A549 (cell line): ENCODE measurements around the gene ADD1. TPM values are rescaled to one million over a fixed set of nuclear protein-coding genes. Genes with fewer than 3 reads are reported as not detected.

ENCODE experiments used
- ATAC-seq, 2 experiments: fragments of 200-7000 bp in 1 of 2; fragments of >200 bp in 1 of 2; cut with Nextera tagmentation in 1 of 2; cut with Tn5 transposase in 1 of 2; 3 replicates each; pipeline versions ENCODE4 v1.8.0 to v1.9.1; 2018 to 2020; ENCODE audit warnings: mild to moderate bottlenecking in 1 of 2, moderate library complexity in 1 of 2
- CTCF ChIA-PET: fragments of 300-600 bp; sonication (Branson Sonifier 250); formaldehyde crosslinking; extraction: SDS; loops from one replicate; lab custom pipeline; 2021; ENCODE audit warnings: antibody characterized with exemption, inconsistent platforms; lab: Yijun Ruan, JAX
- POLR2A ChIA-PET: fragments of 350-600 bp; formaldehyde crosslinking; extraction: SDS; loops from one replicate; lab custom pipeline; 2021; ENCODE audit warnings: antibody characterized with exemption, inconsistent platforms; lab: Yijun Ruan, JAX
- DNase-seq, 2 experiments: peaks; one replicate each; pipeline versions ENCODE4 v3.0.0 to v3.0.0-alpha.2; 2011 to 2016; ENCODE audit warnings: low read depth in 1 of 2, low spot score in 1 of 2
- FAIRE-seq: peaks from 2 replicates; lab custom pipeline; 2011; peaks lifted over from hg19 to GRCh38; lab: Jason Lieb, UNC
- H3K27ac ChIP-seq, 2 experiments: fragments of >200 bp; sonication (Bioruptor Twin); formaldehyde crosslinking; 3 replicates each; pipeline ENCODE4 v1.5.1; 2016 to 2017
- H3K4me1 ChIP-seq: fragments of >200 bp; sonication (Bioruptor Twin); formaldehyde crosslinking; 3 replicates; pipeline ENCODE4 v1.6.1; 2016
- H3K4me2 ChIP-seq: fragments of >200 bp; sonication (Bioruptor Twin); formaldehyde crosslinking; 3 replicates; pipeline ENCODE4 v1.6.1; 2016
- H3K4me3 ChIP-seq: fragments of >200 bp; sonication (Bioruptor Twin); formaldehyde crosslinking; 3 replicates; pipeline ENCODE4 v1.5.1; 2016
- H3K9me3 ChIP-seq: fragments of >200 bp; sonication (Bioruptor Twin); formaldehyde crosslinking; 3 replicates; pipeline ENCODE4 v1.6.1; 2016
- BCL3 ChIP-seq: fragments of >200 bp; sonication (Bioruptor Twin); formaldehyde crosslinking; IDR thresholded peaks from 3 replicates; pipeline ENCODE4 v1.6.1; 2016
- BHLHE40 ChIP-seq: IDR thresholded peaks from 2 replicates; pipeline ENCODE4 v1.6.1; 2012; ENCODE audit warnings: low read depth, low read length, inconsistent platforms
- CBX2 ChIP-seq: fragments of 200-600 bp; sonication (generic); IDR thresholded peaks from 2 replicates; pipeline ENCODE4 v1.6.1; 2016; ENCODE audit warnings: low read depth, mild to moderate bottlenecking, borderline replicate concordance
- CEBPB ChIP-seq, 2 experiments: fragments of >200 bp in 1 of 2; sonication (Bioruptor Twin) in 1 of 2; formaldehyde crosslinking in 1 of 2; IDR thresholded peaks; 2 replicates each; pipeline ENCODE4 v1.6.1; 2012 to 2016
- CHD4 ChIP-seq: fragments of 200-600 bp; sonication (generic); IDR thresholded peaks from 2 replicates; pipeline ENCODE4 v1.6.1; 2016; ENCODE audit warnings: antibody characterized with exemption, mild to moderate bottlenecking, borderline replicate concordance
- E2F6 ChIP-seq: IDR thresholded peaks from 2 replicates; pipeline ENCODE4 v1.6.1; 2012; ENCODE audit warnings: low read depth, borderline replicate concordance
- EHMT2 ChIP-seq: fragments of 200-600 bp; sonication (generic); IDR thresholded peaks from 2 replicates; pipeline ENCODE4 v1.6.1; 2016; ENCODE audit warnings: antibody characterized with exemption, low read depth, mild to moderate bottlenecking, moderate library complexity
- ELK1 ChIP-seq: fragments of 150-350 bp; IDR thresholded peaks from 2 replicates; pipeline ENCODE4 v1.6.1; 2014; ENCODE audit warnings: low read depth, mild to moderate bottlenecking, low read length
- FOSB ChIP-seq: fragments of 250-450 bp; sonication (Bioruptor Pico); IDR thresholded peaks from 2 replicates; pipeline ENCODE4 v1.5.0; 2020; ENCODE audit warnings: mild to moderate bottlenecking, moderate library complexity
- FOSL2 ChIP-seq, 2 experiments: fragments of 450-650 bp in 1 of 2; fragments of >200 bp in 1 of 2; sonication (Bioruptor Twin) in 1 of 2; formaldehyde crosslinking; IDR thresholded peaks; 2 replicates each; pipeline versions ENCODE4 v1.5.0 to v1.6.1; 2016 to 2020; ENCODE audit warnings: mild to moderate bottlenecking in 1 of 2, moderate library complexity in 1 of 2
- HEYL ChIP-seq: fragments of 250-450 bp; sonication (Bioruptor Pico); IDR thresholded peaks from 2 replicates; pipeline ENCODE4 v1.8.0; 2021; ENCODE audit warnings: mild to moderate bottlenecking, moderate library complexity
- HOXB13 ChIP-seq: fragments of 250-450 bp; sonication (Bioruptor Pico); IDR thresholded peaks from 2 replicates; pipeline ENCODE4 v1.5.0; 2020; ENCODE audit warnings: low read depth, mild to moderate bottlenecking, moderate library complexity
- JUN ChIP-seq, 2 experiments: fragments of >200 bp; sonication (Bioruptor Twin); formaldehyde crosslinking; IDR thresholded peaks; 2 replicates in 1 of 2; 3 replicates in 1 of 2; pipeline ENCODE4 v1.6.1; 2016 to 2017
- MAX ChIP-seq: IDR thresholded peaks from 2 replicates; pipeline ENCODE4 v1.6.1; 2012
- MAZ ChIP-seq: fragments of 150-350 bp; IDR thresholded peaks from 2 replicates; pipeline ENCODE4 v1.6.1; 2014; ENCODE audit warnings: antibody characterized with exemption, low read depth, low read length, borderline replicate concordance
- NPAS2 ChIP-seq: fragments of 250-450 bp; sonication (Bioruptor Pico); IDR thresholded peaks from 2 replicates; pipeline ENCODE4 v1.8.0; 2022; ENCODE audit warnings: mild to moderate bottlenecking, moderate library complexity, borderline replicate concordance
- NR3C1 ChIP-seq: fragments of >200 bp; sonication (Bioruptor Twin); formaldehyde crosslinking; IDR thresholded peaks from 3 replicates; pipeline ENCODE4 v1.6.1; 2017
- POLR2A ChIP-seq: IDR thresholded peaks from 2 replicates; pipeline ENCODE4 v1.6.1; 2012; ENCODE audit warnings: mild to moderate bottlenecking, low read length
- RAD21 ChIP-seq, 2 experiments: fragments of >200 bp in 1 of 2; sonication (Bioruptor Twin) in 1 of 2; formaldehyde crosslinking in 1 of 2; IDR thresholded peaks in 1 of 2; conservative IDR thresholded peaks in 1 of 2; 2 replicates in 1 of 2; 3 replicates in 1 of 2; pipeline ENCODE4 v1.6.1; 2012 to 2018; ENCODE audit warnings: inconsistent platforms in 1 of 2
- RARB ChIP-seq: fragments of 250-450 bp; sonication (Bioruptor Pico); IDR thresholded peaks from 2 replicates; pipeline ENCODE4 v1.8.0; 2021; ENCODE audit warnings: mild to moderate bottlenecking, moderate library complexity
- RFX5 ChIP-seq: fragments of 450-650 bp; IDR thresholded peaks from 2 replicates; pipeline ENCODE4 v1.7.1; 2014; ENCODE audit warnings: antibody characterized with exemption, mild to moderate bottlenecking, moderate library complexity
- RNF2 ChIP-seq: fragments of 200-600 bp; sonication (generic); IDR thresholded peaks from 2 replicates; pipeline ENCODE4 v1.6.1; 2016; ENCODE audit warnings: low read depth, mild to moderate bottlenecking, antibody characterized with exemption, moderate library complexity, borderline replicate concordance
- TP53 ChIP-seq: fragments of 250-450 bp; sonication (Bioruptor Pico); IDR thresholded peaks from 2 replicates; pipeline ENCODE4 v1.5.0; 2021; ENCODE audit warnings: mild to moderate bottlenecking, moderate library complexity
- ZFP36 ChIP-seq: fragments of 450-650 bp; IDR thresholded peaks from 2 replicates; pipeline ENCODE4 v1.6.1; 2014; ENCODE audit warnings: borderline replicate concordance; ENCODE audit not compliant: partially characterized antibody
- WGBS: methylation state at CpG from one replicate; pipeline ENCODE4 v1.1.6; 2017; ENCODE audit errors: missing lambda C conversion rate; 5-methylcytosine and 5-hydroxymethylcytosine counted together
- polyA plus RNA-seq, 4 experiments: library from polyadenylated mRNA; depleted of rRNA in 3 of 4; stranded (reverse); fragments of >200 nt; fragmentation: RNase III in 1 of 4; extraction: RNeasy Plus Mini Kit Qiagen cat#74134 plus additional on column Dnase treatment in 1 of 4; gene quantifications; 2 replicates in 3 of 4; 3 replicates in 1 of 4; pipeline ENCODE4 v1.2.3, GENCODE V29; 2011 to 2017
- TF ChIP-seq, protein P1 (sequence below): fragments of 250-450 bp; sonication (Bioruptor Pico); IDR thresholded peaks from 2 replicates; pipeline ENCODE4 v1.5.0; 2020; ENCODE audit warnings: low read depth, mild to moderate bottlenecking, moderate library complexity
- TF ChIP-seq, protein P2 (sequence below): IDR thresholded peaks from 2 replicates; pipeline ENCODE4 v1.6.1; 2012

Gene ADD1
- polyA plus RNA-seq, 2 of the 4 experiments (the other 2 are of a cell fraction), result 59.7 to 60.3 TPM

DNA sequence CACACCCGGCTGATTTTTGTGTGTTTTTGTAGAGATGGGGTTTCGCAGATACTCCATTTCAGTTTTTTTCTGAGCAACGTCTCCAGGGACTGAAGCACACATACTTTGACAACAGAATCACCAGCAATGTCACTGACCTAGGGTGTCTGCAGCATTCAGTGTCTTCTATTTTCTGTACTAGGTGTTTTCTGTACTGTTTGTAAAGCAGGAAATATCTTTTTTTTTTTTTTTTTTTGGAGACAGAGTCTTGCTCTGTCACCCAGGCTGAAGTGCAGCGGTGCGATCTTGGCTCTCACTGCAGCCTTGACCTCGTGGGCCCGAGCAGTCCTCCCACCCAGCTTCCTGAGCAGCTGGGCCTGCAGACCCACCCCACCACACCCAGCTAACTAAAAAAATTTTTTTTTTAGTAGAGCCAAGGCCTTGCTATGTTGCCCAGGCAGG lies 8.9 kb downstream of the ADD1 start:
- Histone ChIP-seq H3K9me3 (no peaks in the 10 kb centered on the region), H3K4me2 (no peak overlapping the region), H3K4me1 (peaks cover 4% of the 10 kb centered on the region; the same call in 2 of the 3 replicates), H3K27ac (no peak overlapping the region), H3K4me3 (no peak overlapping the region)
- ChIA-PET CTCF (interaction anchor here (0.7 kb wide), 1 partner anchor 99 kb away, joined by 4 read pairs; no protein-coding TSS in a partner anchor), POLR2A (no interaction called here)
- no peak for DNase-seq
- ATAC-seq, result no peak
- whole genome bisulfite sequencing, result 77% methylated on average over 7 of the region's 7 CpGs
- TF ChIP-seq HEYL (CRISPR knock-in tag), result no peak
- TF ChIP-seq CBX2, result no peak
- no peak for TF ChIP-seq JUN (IDR thresholded peaks at IDR 0.05)
- TF ChIP-seq FOSL2 (IDR thresholded peaks at IDR 0.05), result no peak
- no peak for TF ChIP-seq FOSL2 (CRISPR knock-in tag; IDR thresholded peaks at IDR 0.05)
- no peak for TF ChIP-seq TP53 (CRISPR knock-in tag)
- no peak for TF ChIP-seq BHLHE40
- no peak for TF ChIP-seq POLR2A
- no peak for TF ChIP-seq MAZ
- TF ChIP-seq MAX, result no peak
- TF ChIP-seq E2F6, result no peak
- TF ChIP-seq, protein P1, sequence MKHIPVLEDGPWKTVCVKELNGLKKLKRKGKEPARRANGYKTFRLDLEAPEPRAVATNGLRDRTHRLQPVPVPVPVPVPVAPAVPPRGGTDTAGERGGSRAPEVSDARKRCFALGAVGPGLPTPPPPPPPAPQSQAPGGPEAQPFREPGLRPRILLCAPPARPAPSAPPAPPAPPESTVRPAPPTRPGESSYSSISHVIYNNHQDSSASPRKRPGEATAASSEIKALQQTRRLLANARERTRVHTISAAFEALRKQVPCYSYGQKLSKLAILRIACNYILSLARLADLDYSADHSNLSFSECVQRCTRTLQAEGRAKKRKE (CRISPR knock-in tag), result no peak
- TF ChIP-seq, protein P2, sequence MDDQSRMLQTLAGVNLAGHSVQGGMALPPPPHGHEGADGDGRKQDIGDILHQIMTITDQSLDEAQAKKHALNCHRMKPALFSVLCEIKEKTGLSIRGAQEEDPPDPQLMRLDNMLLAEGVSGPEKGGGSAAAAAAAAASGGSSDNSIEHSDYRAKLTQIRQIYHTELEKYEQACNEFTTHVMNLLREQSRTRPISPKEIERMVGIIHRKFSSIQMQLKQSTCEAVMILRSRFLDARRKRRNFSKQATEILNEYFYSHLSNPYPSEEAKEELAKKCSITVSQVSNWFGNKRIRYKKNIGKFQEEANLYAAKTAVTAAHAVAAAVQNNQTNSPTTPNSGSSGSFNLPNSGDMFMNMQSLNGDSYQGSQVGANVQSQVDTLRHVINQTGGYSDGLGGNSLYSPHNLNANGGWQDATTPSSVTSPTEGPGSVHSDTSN, result no peak
- TF ChIP-seq CHD4, result no peak
- no peak for TF ChIP-seq RFX5
- TF ChIP-seq HOXB13, result no peak
- no peak for TF ChIP-seq RARB (CRISPR knock-in tag)
- FAIRE-seq, result no peak

DNA sequence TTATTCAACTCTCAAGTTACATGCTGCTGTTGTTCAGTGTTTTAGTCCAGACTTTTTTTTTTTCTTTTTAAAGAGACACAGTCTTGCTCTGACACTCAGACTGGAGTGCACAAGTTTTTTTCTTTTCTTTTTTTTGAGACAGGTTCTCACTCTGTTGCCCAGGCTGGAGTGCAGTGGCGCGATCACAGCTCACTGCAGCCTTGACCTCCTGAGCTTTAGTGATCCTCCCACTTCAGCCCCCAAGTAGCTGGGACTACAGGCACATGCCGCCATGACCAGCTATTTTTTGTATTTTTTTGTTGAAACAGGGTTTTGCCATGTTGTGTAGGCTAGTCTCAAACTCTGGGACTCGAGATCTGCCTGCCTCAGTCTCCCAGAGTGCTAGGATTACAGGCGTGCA lies 11.9 kb downstream of the ADD1 start:
- FAIRE-seq (no peak), DNase-seq (no peak), ATAC-seq (no peak)
- no peak for TF ChIP-seq RNF2
- TF ChIP-seq NPAS2 (CRISPR knock-in tag), result no peak
- TF ChIP-seq MAX, result no peak
- TF ChIP-seq EHMT2, result no peak
- no peak for TF ChIP-seq ELK1
- TF ChIP-seq NR3C1, result no peak
- TF ChIP-seq JUN (IDR thresholded peaks at IDR 0.05), result no peak
- TF ChIP-seq FOSB (CRISPR knock-in tag), result no peak
- TF ChIP-seq BCL3, result no peak
- no peak for TF ChIP-seq ZFP36
- TF ChIP-seq CEBPB (IDR thresholded peaks at IDR 0.05), result no peak
- no peak for TF ChIP-seq RAD21 (conservative IDR thresholded peaks at IDR 0.05 in 1 of 2, IDR thresholded peaks at IDR 0.05 in 1 of 2)
- Histone ChIP-seq H3K4me2 (no peak overlapping the region), H3K9me3 (no peaks in the 10 kb centered on the region), H3K4me1 (peaks cover 9% of the 10 kb centered on the region; the same call in 2 of the 3 replicates), H3K4me3 (no peak overlapping the region), H3K27ac (no peak overlapping the region)
- 100% methylated on average over 5 of the region's 5 CpGs for WGBS
- CTCF ChIA-PET, result no interaction called here
- POLR2A ChIA-PET, result no interaction called here
